ENCODE data around the gene ZNF385B. TPM values are rescaled to one million over a fixed set of nuclear protein-coding genes. Genes with fewer than 3 reads are reported as not detected.

Gene ZNF385B
- total RNA-seq, 1 experiment from 2014 or later, result 0.28 TPM

- DNase-seq (ENCODE audit: low read depth, low spot score) (no peak), ATAC-seq (no peak)
- H3K27ac ChIP-seq (ENCODE audit: low read length), result no peak overlapping the region
- TF ChIP-seq CTCF (IDR thresholded peaks at IDR 0.05) (no peak), REST (IDR thresholded peaks at IDR 0.05; ENCODE audit: insufficient read depth in 1 of 2, low read depth in 2 of 2, low read length in 1 of 2) (no peak), TCF7L2 (IDR thresholded peaks at IDR 0.05; ENCODE audit: low read depth, low read length) (no peak), POLR2AphosphoS5 (IDR thresholded peaks at IDR 0.05; ENCODE audit: low read depth, low read length) (no peak), SIN3A (IDR thresholded peaks at IDR 0.05; ENCODE audit: borderline replicate concordance, insufficient read depth, low read depth, low read length) (no peak)
- CTCF ChIA-PET, result interaction anchor here (0.6 kb wide), 1 partner anchor 17 kb away, joined by 3 read pairs; no protein-coding TSS in a partner anchor
- no TSS peak for BruUV-seq (replicated peaks)
- no peak overlapping the region for H3K4me3 ChIP-seq (ENCODE audit: low read depth in 2 of 2, low read length in 2 of 2)
- no peaks in the 10 kb centered on the region for H3K36me3 ChIP-seq (ENCODE audit: control insufficient read depth, insufficient read depth, low read length)
- POLR2A ChIA-PET, result no interaction called here
- intact Hi-C loops (cut with micrococcal nuclease; ENCODE audit: unreplicated experiment) (no loop called here), in situ Hi-C loops (cut with HindIII; ENCODE audit: low pct_unique_long_range_greater_than_20kb, low sequenced_read_pairs) (no loop called here)
- no peaks in the 10 kb centered on the region for H3K9me3 ChIP-seq (ENCODE audit: control insufficient read depth, insufficient read depth, low read depth, low read length)
- H3K4me1 ChIP-seq (ENCODE audit: control insufficient read depth, insufficient read depth, low read length), result no peaks in the 10 kb centered on the region
- no peaks in the 10 kb centered on the region for H3K27me3 ChIP-seq (ENCODE audit: control insufficient read depth, insufficient read depth, low read length)
These were observed 67.5 kb downstream of the ZNF385B start for GRCh38 chr2:179793902-179794301.

- intact Hi-C loops (cut with micrococcal nuclease; ENCODE audit: unreplicated experiment), result no loop called here
- Histone ChIP-seq H3K36me3 (ENCODE audit: control insufficient read depth, insufficient read depth, low read length) (no peaks in the 10 kb centered on the region), H3K4me3 (ENCODE audit: low read depth in 2 of 2, low read length in 2 of 2) (no peak overlapping the region), H3K9me3 (ENCODE audit: control insufficient read depth, insufficient read depth, low read depth, low read length) (no peaks in the 10 kb centered on the region), H3K27me3 (ENCODE audit: control insufficient read depth, insufficient read depth, low read length) (no peaks in the 10 kb centered on the region), H3K4me1 (ENCODE audit: control insufficient read depth, insufficient read depth, low read length) (no peaks in the 10 kb centered on the region), H3K27ac (ENCODE audit: low read length) (no peak overlapping the region)
- TF ChIP-seq REST (IDR thresholded peaks at IDR 0.05; ENCODE audit: insufficient read depth in 1 of 2, low read depth in 2 of 2, low read length in 1 of 2), result no peak
- no peak for ATAC-seq
- BruUV-seq (replicated peaks), result no TSS peak
- in situ Hi-C loops (cut with HindIII; ENCODE audit: low pct_unique_long_range_greater_than_20kb, low sequenced_read_pairs), result no loop called here
- CTCF ChIA-PET, result no interaction called here
- POLR2A ChIA-PET, result no interaction called here
- no peak for DNase-seq (ENCODE audit: low read depth, low spot score)
These were observed 68.2 kb downstream of the ZNF385B start for GRCh38 chr2:179793238-179793637.

All from Panc1 (cell line).